GM12878 (cell line): ENCODE results near the gene CSNK1G1. TPM values are rescaled to one million over a fixed set of nuclear protein-coding genes. Genes with fewer than 3 reads are reported as not detected.

Experiments used
- ATAC-seq: fragments of 200-7000 bp; cut with Tn5 transposase; 3 replicates; pipeline ENCODE4 v1.9.1; 2020; ENCODE audit warnings: mild to moderate bottlenecking, moderate library complexity
- BruUV-seq: library from RNA; stranded (reverse); fragments of 400-500 nt; replicated peaks from 2 replicates; lab custom pipeline; 2021; lab: Mats Ljungman, UMichigan
- CTCF ChIA-PET: fragments of 300-600 bp; sonication (Branson Sonifier 250); formaldehyde crosslinking; extraction: SDS; loops from one replicate; lab custom pipeline; 2021; ENCODE audit warnings: inconsistent platforms; lab: Yijun Ruan, JAX
- POLR2A ChIA-PET: fragments of 350-600 bp; formaldehyde crosslinking; extraction: SDS; loops from one replicate; lab custom pipeline; 2021; ENCODE audit warnings: inconsistent platforms; lab: Charles Lee
- RAD21 ChIA-PET: fragments of 300-600 bp; sonication (Branson Sonifier 250); formaldehyde crosslinking; loops from one replicate; lab custom pipeline; 2023; ENCODE audit warnings: antibody characterized with exemption; ENCODE audit not compliant: unreplicated experiment; lab: Charles Lee
- SMC1A ChIA-PET: fragments of 300-600 bp; sonication (Branson Sonifier 250); formaldehyde crosslinking; loops from one replicate; lab custom pipeline; 2023; ENCODE audit not compliant: unreplicated experiment, uncharacterized antibody; lab: Charles Lee
- DNase-seq: peaks from one replicate; pipeline ENCODE4 v3.0.0-alpha.2; 2011; ENCODE audit warnings: low read depth, low spot score
- FAIRE-seq: peaks from 3 replicates; lab custom pipeline; 2011; peaks lifted over from hg19 to GRCh38; lab: Jason Lieb, UNC
- H2AFZ ChIP-seq: 2 replicates; pipeline ENCODE4 v1.6.0; 2011; ENCODE audit warnings: low read depth, low read length, control low read depth; ENCODE audit not compliant: control insufficient read depth
- H3K27ac ChIP-seq: 2 replicates; pipeline ENCODE4 v1.5.1; 2011; ENCODE audit warnings: control low read depth; ENCODE audit not compliant: control insufficient read depth, insufficient read depth
- H3K27me3 ChIP-seq, 2 experiments: replicated peaks in 1 of 2; 2 replicates each; pipeline versions ENCODE4 v1.6.0 to v1.6.1; 2011; ENCODE audit warnings: low read length in 1 of 2; ENCODE audit not compliant: control insufficient read depth in 2 of 2, insufficient read depth in 2 of 2
- H3K36me3 ChIP-seq, 2 experiments: 2 replicates each; pipeline ENCODE4 v1.5.1; 2011; ENCODE audit warnings: low read length in 1 of 2; ENCODE audit not compliant: control insufficient read depth in 2 of 2, insufficient read depth in 2 of 2
- H3K4me1 ChIP-seq: 2 replicates; pipeline ENCODE4 v1.6.1; 2011; ENCODE audit warnings: mild to moderate bottlenecking, low read length, moderate library complexity, mixed read lengths; ENCODE audit not compliant: control insufficient read depth, insufficient read depth
- H3K4me2 ChIP-seq: 2 replicates; pipeline ENCODE4 v1.6.0; 2011; ENCODE audit warnings: control low read depth; ENCODE audit not compliant: control insufficient read depth, insufficient read depth
- H3K4me3 ChIP-seq: fragments of 200-600 bp; sonication (generic); 2 replicates; pipeline ENCODE4 v1.5.1; 2016
- H3K79me2 ChIP-seq: 2 replicates; pipeline ENCODE4 v1.6.0; 2011; ENCODE audit warnings: low read length; ENCODE audit not compliant: control insufficient read depth, insufficient read depth
- H3K9ac ChIP-seq: 2 replicates; pipeline ENCODE4 v1.8.0; 2011; ENCODE audit warnings: low read length, control low read depth, mixed read lengths; ENCODE audit not compliant: control insufficient read depth, insufficient read depth
- H3K9me3 ChIP-seq: replicated peaks from 3 replicates; pipeline ENCODE4 v1.5.1; 2011; ENCODE audit warnings: mild to moderate bottlenecking, low read length; ENCODE audit not compliant: control insufficient read depth, insufficient read depth
- H4K20me1 ChIP-seq: 2 replicates; pipeline ENCODE4 v1.6.0; 2011; ENCODE audit not compliant: control insufficient read depth, insufficient read depth
- KLF5 ChIP-seq: fragments of 450-650 bp; IDR thresholded peaks from 2 replicates; pipeline ENCODE4 v1.6.1; 2014; ENCODE audit warnings: mild to moderate bottlenecking; ENCODE audit not compliant: partially characterized antibody
- POLR2A ChIP-seq: IDR thresholded peaks from 2 replicates; pipeline ENCODE4 v1.6.1; 2011; ENCODE audit warnings: low read depth, mild to moderate bottlenecking, low read length
- POLR2AphosphoS2 ChIP-seq: IDR thresholded peaks from 2 replicates; pipeline ENCODE4 v1.6.1; 2011; ENCODE audit warnings: low read depth, mild to moderate bottlenecking, low read length, improper control_type of control experiment, moderate library complexity
- POLR2AphosphoS5 ChIP-seq: IDR thresholded peaks from 2 replicates; pipeline ENCODE4 v1.6.1; 2011; ENCODE audit warnings: mild to moderate bottlenecking, low read length, inconsistent platforms
- POU2F2 ChIP-seq: IDR thresholded peaks from 3 replicates; pipeline ENCODE4 v1.6.1; 2011; ENCODE audit warnings: low read depth, mild to moderate bottlenecking, low read length, borderline replicate concordance
- RAD21 ChIP-seq: IDR thresholded peaks from 2 replicates; pipeline ENCODE4 v1.6.1; 2011; ENCODE audit warnings: mild to moderate bottlenecking, low read depth, low read length, moderate library complexity; ENCODE audit not compliant: insufficient read depth
- SREBF2 ChIP-seq: IDR thresholded peaks from 2 replicates; pipeline ENCODE4 v1.6.1; 2012; ENCODE audit warnings: mild to moderate bottlenecking, low read length
- WGBS: methylation state at CpG from one replicate; pipeline ENCODE4 v1.1.6; 2016; ENCODE audit warnings: low lambda C conversion rate; ENCODE audit not compliant: insufficient replicate concordance, insufficient coverage; ENCODE audit errors: missing lambda C conversion rate; 5-methylcytosine and 5-hydroxymethylcytosine counted together
- in situ Hi-C: fragments of 300-500 bp; cut with MboI; formaldehyde crosslinking; loops from 9 replicates; pipeline ENCODE4 v1.14.3; 2018; ENCODE audit warnings: mixed read lengths
- intact Hi-C: fragments of 100-400 bp; cut with micrococcal nuclease; formaldehyde crosslinking; loops from one replicate; pipeline ENCODE4 v1.14.2; 2022; ENCODE audit not compliant: unreplicated experiment
- polyA plus RNA-seq, 11 experiments: library from polyadenylated mRNA; depleted of rRNA in 4 of 11; unstranded in 6 of 11; stranded (reverse) in 5 of 11; fragments of >200 nt; fragmentation: Nextera tagmentation in 4 of 11; fragmentation: Illumina TruSeq in 1 of 11; extraction: Ambion mirVana in 4 of 11; extraction: Trizol in 1 of 11; gene quantifications; 1 replicate in 1 of 11; 2 replicates in 10 of 11; pipeline versions ENCODE4 v1.2.1 to v1.2.3, GENCODE V29; 2011 to 2016; ENCODE audit warnings: inconsistent platforms in 2 of 11, missing spikeins in 2 of 11, low read depth in 1 of 11
- total RNA-seq, 4 experiments: library from RNA; depleted of rRNA in 3 of 4; stranded (reverse); fragments of >200 nt in 3 of 4; fragmentation: Illumina TruSeq in 1 of 4; extraction: Trizol in 1 of 4; gene quantifications; 2 replicates each; pipeline versions ENCODE4 v1.2.1 to v1.2.3, GENCODE V29; 2013 to 2021

Gene CSNK1G1
- total and polyA plus RNA-seq, 10 of the 15 experiments (the other 5 are each of a cell fraction or from before 2014, with no cell fraction given) = 6.1 to 23.4 (median 15.3) TPM

- Histone ChIP-seq H3K4me1 (peaks cover 33% of the 10 kb centered on the region), H3K27me3 (no peaks in the 10 kb centered on the region), H3K36me3 (peaks cover 34 to 37% of the 10 kb centered on the region in 2 experiments; a peak in 3 of 4 replicates), H3K4me2 (no peak overlapping the region), H4K20me1 (peaks cover 18% of the 10 kb centered on the region), H3K9ac (no peak overlapping the region), H2AFZ (no peak overlapping the region), H3K27ac (no peak overlapping the region), H3K9me3 (no peaks in the 10 kb centered on the region), H3K4me3 (no peak overlapping the region), H3K79me2 (peaks cover 48% of the 10 kb centered on the region)
- FAIRE-seq = no peak
- in situ Hi-C loops (no loop called here), intact Hi-C loops (loop anchor here (10.0 kb wide), 1 partner anchor 681 kb away; no protein-coding TSS in a partner anchor)
- no peak for DNase-seq
- ChIA-PET CTCF (interaction anchor here (0.9 to 5.6 kb wide), 3 partner anchors 12 to 66 kb away, joined by 3 to 98 read pairs (median 46); partner anchors contain the start of gene SNX1), POLR2A (interaction anchor here (1.3 kb wide), 1 partner anchor 32 kb away, joined by 4 read pairs; no protein-coding TSS in a partner anchor), SMC1A (no interaction called here), RAD21 (interaction anchor here (1.7 kb wide), 1 partner anchor 11 kb away, joined by 4 read pairs; no protein-coding TSS in a partner anchor)
- no peak for ATAC-seq
- BruUV-seq = TSS peak; percentile 40
- 89% methylated on average over 15 of the region's 15 CpGs for WGBS
- peak; percentile 68 for TF ChIP-seq POLR2A
- peak; percentile 30; the same call in 1 of the 2 replicates for TF ChIP-seq POLR2AphosphoS2
- no peak for TF ChIP-seq KLF5
- 0 out of 3 replicates have a peak, but pooled peaks have one; percentile 20 for TF ChIP-seq POU2F2
- TF ChIP-seq POLR2AphosphoS5 = peak; percentile 37
- no peak for TF ChIP-seq SREBF2
- no peak for TF ChIP-seq RAD21
These were observed 199.9 kb downstream of the CSNK1G1 start for GRCh38 chr15:64155802-64156651.
